ENCODE results near the gene LAG3.
A peak's percentile ranks its signal among the peaks of the same experiment; 100 is the strongest.

Gene LAG3

GRCh38 chr12:6791931-6792520 is 19.7 kb downstream of the LAG3 start:
- DNase-seq = no peak

- no peak for DNase-seq
Measured at GRCh38 chr12:6792522-6793201, 20.3 kb downstream of the LAG3 start.

GRCh38 chr12:6795088-6795487 is 22.8 kb downstream of the LAG3 start:
- no peak for DNase-seq

- no peak for DNase-seq
Measured at GRCh38 chr12:6796576-6796975, 24.3 kb downstream of the LAG3 start.

GRCh38 chr12:6799147-6799546 is 26.8 kb downstream of the LAG3 start:
- DNase-seq = no peak

- DNase-seq = no peak
Measured at GRCh38 chr12:6807170-6807569, 34.9 kb downstream of the LAG3 start.

GRCh38 chr12:6809056-6809455 is 36.7 kb downstream of the LAG3 start:
- DNase-seq = no peak

GRCh38 chr12:6810758-6811157 is 38.4 kb downstream of the LAG3 start:
- no peak for DNase-seq

GRCh38 chr12:6813363-6813762 is 41.0 kb downstream of the LAG3 start:
- no peak for DNase-seq

GRCh38 chr12:6816598-6816997 is 44.3 kb downstream of the LAG3 start:
- no peak for DNase-seq

GRCh38 chr12:6817098-6817497 is 44.8 kb downstream of the LAG3 start:
- DNase-seq = no peak

GRCh38 chr12:6817662-6818157 is 45.4 kb downstream of the LAG3 start:
- no peak for DNase-seq

- no peak for DNase-seq
Measured at GRCh38 chr12:6818222-6818621, 45.9 kb downstream of the LAG3 start.

- DNase-seq = no peak
Measured at GRCh38 chr12:6818645-6819044, 46.3 kb downstream of the LAG3 start.

- no peak for DNase-seq
Measured at GRCh38 chr12:6819106-6820030, 47.0 kb downstream of the LAG3 start.

- DNase-seq = no peak
Measured at GRCh38 chr12:6820166-6820565, 47.8 kb downstream of the LAG3 start.

GRCh38 chr12:6821591-6822425 is 49.5 kb downstream of the LAG3 start, which contains the start of gene GPR162:
GPR162 (plus strand) TSS chr12:6821821; CDS start chr12:6823899, 2,078 bp downstream.
- peak; percentile 59 for DNase-seq

- no peak for DNase-seq
Measured at GRCh38 chr12:6822426-6823135, 50.3 kb downstream of the LAG3 start.

- no peak for DNase-seq
Measured at GRCh38 chr12:6823182-6824084, 51.1 kb downstream of the LAG3 start.

GRCh38 chr12:6824085-6824775 is 51.9 kb downstream of the LAG3 start:
- no peak for DNase-seq
